Measurements from ENCODE around the gene RGSL1. TPM values are rescaled to one million over a fixed set of nuclear protein-coding genes. Genes with fewer than 3 reads are reported as not detected.
"Not testable (repeated sequence)": the region's sequence is repeated elsewhere in the genome, so short reads cannot be mapped to it uniquely, and the experiment has no call there.

RGSL1 gene
- polyA plus RNA-seq, 4 donors, result 0.09 TPM; not detected in 3

DNA sequence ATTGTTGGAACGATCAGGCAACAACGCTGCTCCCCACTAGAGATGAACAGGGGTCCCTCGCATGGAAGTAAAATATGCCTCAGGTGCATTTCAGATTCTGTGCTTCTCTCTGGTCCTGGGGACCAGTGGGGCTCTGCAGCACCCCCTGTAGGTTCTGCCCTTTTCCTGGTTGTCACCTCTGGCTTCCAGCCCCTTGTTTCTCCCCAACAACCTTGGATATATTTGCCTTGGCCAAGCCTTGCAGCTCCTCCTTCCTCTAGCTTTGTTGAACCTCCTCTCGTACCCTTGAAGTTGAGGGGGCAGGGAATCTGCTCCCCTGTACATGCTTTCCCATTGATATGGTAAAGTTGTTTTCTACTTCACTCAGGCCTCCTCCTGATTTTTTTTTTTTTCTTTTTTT lies 5.4 kb upstream of the RGSL1 start:
- DNase-seq (ENCODE audit: low read depth in 4 of 4, low spot score in 3 of 4), result no peak

DNA sequence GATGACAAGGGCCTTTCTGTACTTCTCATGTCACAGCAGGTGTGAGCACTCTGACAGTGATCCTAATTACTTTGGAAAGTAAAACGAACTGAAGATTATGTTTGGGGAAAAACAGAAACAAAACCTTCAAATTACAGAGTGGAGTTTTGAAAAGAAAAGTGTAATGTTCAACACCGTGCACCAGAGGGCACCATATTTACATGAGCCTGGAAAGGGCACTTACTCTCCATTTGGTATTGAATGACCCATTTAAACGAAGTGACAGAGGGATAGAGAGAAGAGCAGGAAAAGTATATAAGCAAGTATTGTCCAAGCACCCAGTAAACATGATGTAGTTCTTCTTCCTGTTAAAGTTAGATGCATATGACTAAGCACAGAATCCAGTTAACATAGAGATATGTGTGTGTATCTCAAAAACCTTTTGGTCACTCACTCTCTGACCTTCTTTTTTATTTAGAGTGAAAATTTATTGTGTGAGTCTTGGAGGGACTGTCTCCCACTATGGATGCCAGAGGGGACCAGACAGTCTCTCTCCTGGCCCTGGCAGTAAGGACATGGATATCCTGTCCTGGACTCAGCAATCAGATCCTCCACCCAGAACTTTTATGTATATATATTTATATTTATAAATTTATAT lies 3.8 kb upstream of the RGSL1 start:
- no peak for DNase-seq (ENCODE audit: low read depth in 4 of 4, low spot score in 3 of 4)

DNA sequence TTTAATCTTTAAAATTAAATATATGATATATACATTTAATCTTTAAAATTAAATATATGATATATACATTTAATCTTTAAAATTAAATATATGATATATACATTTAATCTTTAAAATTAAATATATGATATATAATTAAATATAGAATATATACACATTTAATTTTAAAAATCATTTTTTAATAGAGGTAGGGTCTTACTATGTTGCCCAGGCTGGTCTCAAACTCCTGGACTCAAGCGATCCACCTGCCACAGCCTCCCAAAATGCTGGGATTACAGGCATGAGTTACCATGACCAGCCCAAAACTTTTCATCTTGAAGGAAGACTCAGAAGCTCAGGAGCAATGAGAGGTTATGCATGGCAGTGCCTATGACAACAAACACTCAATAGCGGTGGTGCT lies 2.8 kb upstream of the RGSL1 start:
- DNase-seq (ENCODE audit: low read depth in 4 of 4, low spot score in 3 of 4), result not testable (repeated sequence)

DNA sequence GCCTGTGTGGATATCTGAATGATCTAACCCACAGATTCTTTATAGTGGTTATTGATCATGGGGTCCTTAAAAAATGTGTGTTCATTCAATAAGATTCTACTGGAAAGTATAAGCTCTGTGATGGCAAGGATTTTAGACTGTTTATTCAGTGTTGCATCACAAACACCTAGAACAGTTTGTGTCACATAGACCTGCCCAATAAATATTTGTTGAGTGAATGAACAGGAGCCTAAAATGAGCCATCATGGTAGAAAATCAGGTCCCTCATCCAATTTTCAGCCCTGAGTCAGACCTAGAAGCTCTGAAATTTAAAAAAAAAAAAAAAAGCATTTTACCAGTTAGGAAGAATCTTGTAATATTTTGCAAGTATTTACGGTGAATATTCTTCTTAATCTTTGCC lies 2.3 kb upstream of the RGSL1 start:
- DNase-seq (ENCODE audit: low read depth in 4 of 4, low spot score in 3 of 4), result no peak

DNA sequence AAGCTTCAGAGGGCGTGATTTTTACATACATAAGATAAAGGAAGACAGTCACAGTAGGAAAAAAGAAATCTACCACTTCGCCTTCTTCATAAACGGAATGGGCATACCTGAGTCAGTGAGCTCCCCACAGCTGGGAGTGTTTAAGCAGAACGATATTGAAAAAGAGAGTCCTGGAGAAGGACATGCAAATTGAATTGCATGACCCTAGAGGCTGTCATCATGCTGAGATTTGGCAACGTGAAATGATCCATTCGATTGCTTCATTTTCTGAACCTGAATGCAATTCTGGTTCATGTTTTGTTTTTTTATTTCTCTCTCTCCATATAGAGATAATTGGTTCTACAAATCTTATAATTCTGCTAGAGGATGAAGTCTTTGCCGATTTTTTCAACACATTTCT lies 3.7 kb downstream of the RGSL1 start:
- no peak for DNase-seq (ENCODE audit: low read depth in 4 of 4, low spot score in 3 of 4)

DNA sequence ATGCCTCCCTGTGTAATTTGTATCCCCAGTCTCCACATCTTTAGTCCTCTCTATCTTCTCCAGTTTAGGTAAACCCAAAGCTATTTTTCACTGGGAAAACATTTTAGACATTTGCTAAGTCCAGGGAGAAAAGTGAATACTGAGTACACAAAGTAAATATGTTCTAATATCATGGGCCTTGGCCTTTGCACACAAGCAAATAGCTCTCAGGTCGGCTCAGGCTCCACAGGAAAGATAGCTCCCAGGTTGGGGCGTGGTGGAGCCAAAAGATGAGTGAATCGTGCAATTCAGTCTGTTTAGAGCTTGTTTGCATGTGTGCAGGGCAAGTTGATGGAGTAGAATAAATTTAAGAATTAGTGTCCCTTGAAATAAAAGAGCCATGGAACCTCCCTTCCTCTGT lies 7.9 kb downstream of the RGSL1 start:
- DNase-seq (ENCODE audit: low read depth in 4 of 4, low spot score in 3 of 4), result no peak

DNA sequence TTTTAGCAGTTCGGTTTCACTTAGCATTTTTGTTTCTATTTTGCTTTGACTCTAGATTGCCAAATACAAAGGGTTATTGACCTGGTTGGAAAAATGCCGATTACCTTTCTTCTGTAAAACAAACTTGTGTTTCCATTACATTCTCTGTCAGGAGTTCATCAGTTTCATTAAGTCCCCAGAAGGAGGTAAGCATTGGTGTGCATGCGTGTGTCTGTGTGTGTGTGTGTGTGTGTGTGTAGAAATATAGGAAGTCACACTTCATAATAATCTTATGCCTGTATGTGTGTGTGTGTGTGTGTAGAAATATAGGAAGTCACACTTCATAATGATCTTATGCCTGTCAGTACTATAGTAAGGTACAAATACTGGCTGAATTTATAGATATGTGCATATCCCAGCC lies 10.0 kb downstream of the RGSL1 start:
- no peak for DNase-seq (ENCODE audit: low read depth in 4 of 4, low spot score in 3 of 4)

DNA sequence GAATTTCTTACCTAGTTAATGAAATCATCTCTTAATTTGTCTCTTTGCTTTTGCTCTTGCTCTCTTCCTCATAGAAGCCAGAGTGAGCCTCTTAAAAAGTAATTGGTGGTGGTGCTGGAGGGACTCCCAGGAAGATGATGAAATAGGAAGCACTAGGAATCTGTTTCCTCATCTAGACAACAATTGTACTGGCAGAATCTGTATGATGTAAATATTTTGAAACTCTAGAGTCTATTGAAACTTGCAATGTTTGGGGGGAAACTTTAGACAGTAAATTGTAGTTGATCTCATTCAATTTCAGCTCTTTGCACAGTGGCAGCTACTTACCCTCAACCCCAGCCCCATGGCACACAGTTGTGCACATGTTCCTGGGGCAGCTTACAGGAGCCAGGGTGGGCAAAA lies 10.6 kb downstream of the RGSL1 start:
- DNase-seq (ENCODE audit: low read depth in 4 of 4, low spot score in 3 of 4), result no peak

DNA sequence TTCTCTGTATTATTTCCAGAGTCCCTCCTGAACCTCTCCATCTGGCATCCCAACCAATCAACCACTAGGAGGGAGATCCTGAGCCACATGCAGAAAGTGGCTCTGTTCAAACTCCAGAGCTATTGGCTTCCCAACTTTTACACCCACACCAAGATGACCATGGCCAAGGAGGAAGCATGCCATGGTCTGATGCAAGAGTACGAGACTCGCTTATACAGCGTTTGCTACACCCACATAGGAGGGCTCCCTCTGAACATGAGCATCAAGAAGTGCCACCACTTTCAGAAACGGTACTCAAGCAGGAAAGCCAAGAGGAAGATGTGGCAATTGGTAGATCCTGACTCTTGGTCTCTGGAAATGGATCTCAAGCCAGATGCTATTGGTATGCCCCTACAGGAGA lies 23.6 kb downstream of the RGSL1 start:
- no peak for DNase-seq (ENCODE audit: low read depth in 4 of 4, low spot score in 3 of 4)

DNA sequence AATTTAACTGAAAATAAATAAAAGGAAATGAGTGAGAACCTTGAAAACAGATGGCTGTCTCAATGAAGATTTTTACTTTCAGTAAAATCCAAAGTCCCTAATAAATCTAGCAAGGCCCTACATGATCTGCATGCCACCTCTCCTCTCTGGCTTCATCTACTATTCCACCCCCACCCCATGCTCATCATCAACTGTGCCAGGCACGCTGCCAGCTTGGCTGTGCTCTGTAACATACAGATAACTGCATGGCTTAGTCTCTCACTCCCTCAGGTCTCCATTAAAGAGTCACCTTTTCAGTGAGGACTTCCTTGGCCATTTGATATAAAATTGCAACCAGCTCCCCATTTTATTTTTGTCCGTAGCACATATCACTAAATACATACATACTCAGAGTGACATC lies 26.7 kb downstream of the RGSL1 start:
- DNase-seq (ENCODE audit: low read depth in 4 of 4, low spot score in 3 of 4), result no peak

DNA sequence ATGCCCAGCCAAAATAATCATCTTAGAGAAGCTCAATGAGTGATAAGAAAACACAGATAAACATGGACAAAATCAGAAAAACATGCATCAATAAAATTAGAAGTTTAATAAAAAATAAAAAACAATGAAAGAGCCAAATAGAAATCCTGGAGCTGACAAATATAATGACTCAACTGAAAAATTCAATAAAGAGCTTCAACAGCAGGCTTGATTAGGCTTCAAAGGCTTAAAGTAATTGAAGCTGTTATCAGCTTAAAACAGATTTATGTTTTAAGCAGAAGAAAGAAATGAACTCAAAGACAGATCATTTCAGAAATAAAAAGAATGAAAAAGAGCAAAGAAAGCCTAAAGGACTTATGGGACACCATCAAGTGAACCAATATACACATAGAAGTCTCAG lies 28.3 kb downstream of the RGSL1 start:
- no peak for DNase-seq (ENCODE audit: low read depth in 4 of 4, low spot score in 3 of 4)

DNA sequence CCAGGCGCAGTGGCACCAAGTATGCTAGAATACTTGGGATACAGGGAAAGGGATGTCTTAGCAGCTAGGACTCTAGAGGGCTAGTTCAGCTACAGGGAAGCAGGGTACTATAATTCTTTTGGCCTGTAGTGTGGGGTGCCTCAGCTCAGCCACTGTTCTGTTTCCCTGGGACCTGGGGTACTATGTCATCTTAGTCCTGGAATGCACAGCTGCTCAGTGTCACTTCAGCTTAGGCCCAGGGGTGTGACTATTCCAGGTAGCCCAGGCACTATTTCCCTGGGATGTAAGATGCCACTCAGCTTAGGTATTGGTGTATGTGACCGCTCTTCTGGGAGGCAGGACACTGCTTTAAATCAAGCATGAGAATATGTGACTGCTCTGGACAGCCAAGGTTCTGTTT lies 34.1 kb downstream of the RGSL1 start:
- DNase-seq (ENCODE audit: low read depth in 4 of 4, low spot score in 3 of 4), result no peak

DNA sequence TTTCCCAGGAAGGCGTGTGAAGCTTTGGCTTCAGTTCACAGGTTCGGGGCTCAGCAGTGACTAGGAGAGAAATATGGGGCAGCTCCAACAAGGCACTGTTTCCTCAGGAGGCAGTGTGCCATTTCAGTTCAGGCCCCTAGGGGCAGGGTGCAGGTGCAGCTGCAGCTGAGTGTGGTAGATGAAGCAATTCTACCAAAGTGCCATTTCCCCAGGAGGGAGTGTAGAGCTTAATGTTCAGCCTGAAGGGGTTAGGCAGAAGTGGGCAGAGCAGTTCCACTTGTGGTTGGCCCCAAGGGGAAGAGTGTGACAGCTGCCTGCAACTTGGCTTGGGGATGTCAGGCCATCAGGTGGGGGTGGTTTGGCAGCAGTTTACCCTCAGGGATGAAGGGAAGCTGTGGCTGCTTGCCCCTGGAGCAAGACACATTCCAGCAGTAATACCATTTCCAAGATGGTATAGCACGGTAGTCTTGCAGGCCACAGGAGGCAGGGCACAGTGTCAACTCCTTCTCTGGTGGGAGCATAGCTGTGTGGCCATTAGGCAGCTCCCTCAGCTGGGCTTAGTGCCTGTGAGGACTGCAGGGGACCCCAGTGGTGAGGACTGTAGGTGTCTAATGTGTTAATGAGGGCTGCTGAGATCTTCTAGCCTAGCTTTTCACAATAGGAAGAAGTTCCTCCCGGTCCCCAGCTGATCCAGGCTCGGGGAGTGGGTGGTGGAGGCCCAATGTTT lies 34.7 kb downstream of the RGSL1 start:
- no peak for DNase-seq (ENCODE audit: low read depth in 4 of 4, low spot score in 3 of 4)

DNA sequence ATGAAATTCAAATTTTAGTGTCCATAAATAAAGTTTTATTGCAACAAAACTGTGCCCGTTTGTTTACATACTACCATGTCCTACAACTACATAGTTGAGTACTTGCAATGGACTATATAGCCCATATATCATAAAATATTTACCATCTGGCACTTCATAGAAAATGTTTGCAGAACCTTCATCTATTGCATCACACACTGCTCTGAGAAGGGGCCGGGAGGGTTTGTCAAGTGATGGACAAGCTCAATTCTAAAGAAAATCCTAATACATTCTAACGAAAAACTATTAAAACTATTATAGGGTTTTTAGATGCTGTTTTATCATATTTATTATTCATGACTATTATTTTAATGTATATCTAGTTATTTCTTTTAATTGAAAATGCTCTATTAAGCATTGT lies 35.9 kb downstream of the RGSL1 start:
- no peak for DNase-seq (ENCODE audit: low read depth in 4 of 4, low spot score in 3 of 4)

DNA sequence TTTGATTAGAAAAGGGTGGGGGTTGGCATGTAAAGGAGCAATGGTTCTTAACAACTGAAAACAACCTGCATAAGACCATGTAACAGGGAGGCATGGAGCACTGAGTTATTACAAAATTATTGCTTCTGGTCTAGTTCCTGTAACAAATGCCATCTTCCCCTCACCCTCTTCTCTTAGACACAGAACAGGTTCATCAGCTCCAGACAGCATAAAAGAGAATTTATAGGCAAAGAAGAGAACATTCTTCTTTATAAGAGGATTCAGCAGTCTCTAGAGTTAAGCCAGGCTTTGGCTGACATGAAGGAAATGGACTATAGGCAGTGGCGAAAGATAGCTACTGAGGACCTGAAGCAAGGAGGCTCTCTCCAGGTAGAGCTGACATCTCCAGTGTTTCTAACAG lies 38.9 kb downstream of the RGSL1 start:
- DNase-seq (ENCODE audit: low read depth in 4 of 4, low spot score in 3 of 4), result no peak

DNA sequence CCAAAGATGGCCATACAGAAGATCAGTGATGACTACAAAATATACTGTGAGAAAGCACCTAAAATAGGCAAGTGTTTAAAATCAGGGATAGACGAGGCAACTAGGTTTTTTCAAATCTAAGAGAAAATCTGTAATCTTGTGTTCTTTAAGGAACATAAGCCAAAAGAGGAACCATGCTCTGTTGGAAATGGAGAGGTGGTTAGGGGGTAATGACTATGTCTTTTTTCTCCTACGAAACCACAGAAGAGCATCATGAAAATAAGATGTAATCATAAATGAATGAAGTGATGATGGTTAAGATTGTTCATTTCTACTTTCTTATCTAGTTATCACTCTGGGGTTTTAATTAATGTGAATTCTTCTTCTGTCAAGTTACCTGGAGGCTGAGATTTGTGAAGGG lies 43.1 kb downstream of the RGSL1 start:
- DNase-seq (ENCODE audit: low read depth in 4 of 4, low spot score in 3 of 4), result no peak

DNA sequence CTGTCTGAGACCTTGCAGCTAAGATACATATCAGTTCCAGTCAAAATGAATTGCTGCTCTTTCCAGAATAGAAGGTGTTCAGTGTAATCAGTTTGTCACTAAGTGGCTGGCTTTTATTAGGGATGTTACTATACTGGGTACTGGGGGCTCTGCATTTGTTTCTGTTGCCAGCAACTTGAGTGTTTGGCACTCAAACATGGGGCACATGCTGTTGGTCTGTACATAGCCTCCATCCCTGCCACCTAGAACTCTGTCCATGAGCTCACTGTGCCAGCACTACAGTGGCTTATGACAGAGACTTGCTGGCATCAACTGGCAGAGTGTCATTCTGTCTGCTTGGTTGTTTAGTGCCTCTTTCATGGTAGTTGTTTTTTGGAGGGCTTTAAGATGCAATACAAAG lies 45.1 kb downstream of the RGSL1 start:
- DNase-seq (ENCODE audit: low read depth in 4 of 4, low spot score in 3 of 4), result no peak

DNA sequence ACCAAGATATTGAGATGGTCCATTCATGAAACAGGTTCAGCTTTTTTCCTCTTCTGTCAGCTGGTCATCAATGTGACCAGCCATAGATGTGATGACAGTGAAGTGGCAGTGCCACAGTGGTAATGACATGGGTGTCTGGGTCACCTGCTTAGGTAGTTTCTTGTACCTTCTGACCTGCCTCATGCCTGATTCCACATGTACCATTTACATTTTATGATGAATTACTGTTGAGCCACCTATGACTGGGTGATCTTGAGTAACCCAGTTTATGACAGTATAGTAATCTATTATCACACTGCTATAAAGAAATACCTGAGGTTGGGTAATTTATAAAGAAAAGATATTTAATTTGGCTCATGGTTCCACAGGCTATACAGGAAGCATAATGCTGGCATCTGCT lies 45.7 kb downstream of the RGSL1 start:
- DNase-seq (ENCODE audit: low read depth in 4 of 4, low spot score in 3 of 4), result no peak

DNA sequence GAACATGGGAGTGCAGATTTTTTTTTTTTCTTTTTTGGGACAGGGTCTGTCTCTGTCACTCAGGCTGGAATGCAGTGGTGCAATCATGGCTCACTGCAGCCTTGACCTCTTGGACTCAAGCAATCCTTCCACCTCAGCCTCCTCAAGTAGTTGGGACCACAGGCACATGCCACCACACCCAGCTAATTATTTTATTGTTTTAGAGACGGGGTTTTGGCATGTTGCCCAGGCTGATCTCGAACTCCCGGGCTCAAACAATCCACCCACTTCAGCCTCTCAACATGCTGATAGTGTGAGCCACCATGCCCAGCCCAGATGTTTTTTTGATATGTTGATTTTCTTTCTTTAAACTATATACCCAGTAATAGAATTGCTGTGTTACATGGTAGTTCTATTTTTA lies 57.7 kb downstream of the RGSL1 start:
- DNase-seq (ENCODE audit: low read depth in 4 of 4, low spot score in 3 of 4), result no peak

DNA sequence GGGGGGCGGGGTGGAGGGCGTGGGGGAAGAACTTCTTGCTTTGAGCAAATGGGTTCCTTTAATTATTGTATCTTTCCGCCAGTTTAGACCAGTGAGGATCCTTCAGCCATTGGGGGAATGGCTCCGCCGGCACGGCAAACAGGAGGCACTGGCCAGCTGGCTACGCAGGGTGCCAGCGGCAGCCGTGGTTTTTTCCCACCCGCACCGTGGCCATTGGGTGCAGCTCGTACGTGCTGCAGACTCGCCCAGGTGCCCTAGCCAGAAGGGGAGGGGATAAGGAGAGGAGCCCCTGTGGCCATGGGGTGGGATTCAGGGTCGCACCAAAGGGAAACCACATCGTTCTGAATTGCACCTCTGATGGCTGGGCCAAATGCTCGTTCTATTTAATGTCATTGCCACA lies 65.6 kb downstream of the RGSL1 start:
- no peak for DNase-seq (ENCODE audit: low read depth in 4 of 4, low spot score in 3 of 4)

DNA sequence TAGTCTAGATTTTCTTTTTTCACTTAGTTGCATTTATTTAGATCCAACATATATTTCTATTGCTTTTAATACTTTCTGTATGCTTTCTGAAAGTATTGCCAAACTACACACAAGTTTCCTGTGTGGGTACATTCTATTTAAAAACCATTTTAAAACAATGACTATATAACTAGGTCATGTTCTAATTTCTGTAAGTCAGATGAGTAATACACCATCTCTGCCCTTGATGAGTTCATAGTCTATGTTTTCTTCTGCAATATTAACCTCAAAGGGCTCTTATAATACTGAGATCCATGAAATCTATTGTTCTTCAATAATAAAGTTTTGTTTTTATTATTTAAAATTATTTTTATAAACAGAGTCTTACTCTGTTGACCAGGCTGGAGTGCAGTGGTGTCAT lies 70.8 kb downstream of the RGSL1 start:
- DNase-seq (ENCODE audit: low read depth in 4 of 4, low spot score in 3 of 4), result no peak

DNA sequence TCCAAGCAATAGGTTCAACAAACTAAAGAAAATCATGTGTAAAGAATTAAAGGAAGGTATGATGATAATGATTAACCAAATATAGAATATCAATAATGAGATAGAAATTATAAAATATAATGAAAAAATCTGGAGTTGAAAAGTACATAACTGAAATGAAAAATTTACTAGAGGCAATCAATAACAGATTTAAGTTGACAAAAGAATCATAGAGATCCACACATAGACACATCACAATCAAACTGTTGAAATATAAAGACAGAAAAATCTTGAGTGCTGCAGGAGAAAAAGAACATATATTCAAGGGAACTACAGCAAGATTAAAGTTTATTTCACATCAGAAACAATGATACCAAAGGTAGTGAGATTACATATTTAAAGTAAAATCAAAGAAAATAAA lies 75.4 kb downstream of the RGSL1 start:
- DNase-seq (ENCODE audit: low read depth in 4 of 4, low spot score in 3 of 4), result no peak

DNA sequence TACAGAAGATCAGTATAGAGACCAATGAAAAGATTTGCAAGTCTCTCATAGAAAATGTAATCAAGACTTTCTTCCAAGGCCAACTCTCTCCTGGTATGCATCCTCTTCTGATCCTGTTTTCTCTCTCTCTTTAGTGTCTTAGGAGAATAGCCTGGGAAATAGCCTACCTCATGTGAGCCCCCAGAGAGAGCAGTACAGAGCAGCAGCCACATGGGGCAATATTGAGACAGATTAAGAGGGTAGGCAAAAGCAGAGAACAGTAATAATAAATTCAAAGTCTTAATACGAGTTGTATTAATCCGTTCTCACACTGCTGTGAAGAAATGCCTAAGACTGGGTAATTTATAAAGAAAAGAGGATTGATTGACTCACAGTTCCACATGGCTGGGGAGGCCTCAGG lies 77.7 kb downstream of the RGSL1 start:
- no peak for DNase-seq (ENCODE audit: low read depth in 4 of 4, low spot score in 3 of 4)

Measured in right renal pelvis (tissue), 4 donors.